ENCODE data around the gene DHRS7. TPM values are rescaled to one million over a fixed set of nuclear protein-coding genes. Genes with fewer than 3 reads are reported as not detected.

Gene DHRS7
- total and polyA plus RNA-seq, 2 of the 8 experiments (the other 6 are each of a cell fraction or from before 2014, with no cell fraction given), result 10.8 to 27.5 TPM

DNA sequence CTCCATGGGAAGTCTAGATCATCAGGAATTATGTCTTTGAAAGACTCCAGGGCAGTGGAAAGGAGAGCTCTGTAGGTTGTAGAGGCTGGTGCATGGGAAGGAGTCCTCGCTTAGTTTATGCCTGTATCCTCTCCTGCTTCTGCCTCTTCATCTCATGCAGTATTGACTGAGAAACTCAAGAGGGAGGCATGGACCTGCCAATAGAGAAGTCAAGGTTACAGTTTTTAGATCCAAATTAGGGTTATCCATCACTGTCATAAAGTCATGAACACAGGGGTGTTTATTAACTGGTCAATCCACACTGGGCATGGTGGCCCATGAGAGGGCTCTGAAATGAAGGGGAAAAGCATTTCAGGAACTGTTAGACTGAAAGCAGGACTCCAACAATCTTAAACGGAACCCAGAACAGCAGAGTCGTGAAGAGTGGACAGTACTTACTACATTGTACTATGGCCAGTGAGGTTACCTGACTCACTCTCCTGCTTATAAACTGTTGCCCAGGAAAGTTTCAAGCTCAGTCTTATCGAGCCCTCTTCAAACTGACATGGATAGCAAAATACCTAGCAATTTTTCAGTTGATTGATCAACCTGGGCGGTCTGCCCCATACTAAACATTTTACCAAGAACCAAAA is 30.1 kb upstream of the DHRS7 start (continued):
- TF ChIP-seq, protein P1, sequence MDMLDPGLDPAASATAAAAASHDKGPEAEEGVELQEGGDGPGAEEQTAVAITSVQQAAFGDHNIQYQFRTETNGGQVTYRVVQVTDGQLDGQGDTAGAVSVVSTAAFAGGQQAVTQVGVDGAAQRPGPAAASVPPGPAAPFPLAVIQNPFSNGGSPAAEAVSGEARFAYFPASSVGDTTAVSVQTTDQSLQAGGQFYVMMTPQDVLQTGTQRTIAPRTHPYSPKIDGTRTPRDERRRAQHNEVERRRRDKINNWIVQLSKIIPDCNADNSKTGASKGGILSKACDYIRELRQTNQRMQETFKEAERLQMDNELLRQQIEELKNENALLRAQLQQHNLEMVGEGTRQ (IDR thresholded peaks at IDR 0.05; ENCODE audit: low read length), result no peak
- no peak for TF ChIP-seq YY1 (IDR thresholded peaks at IDR 0.05; ENCODE audit: low read depth, low read length)
- peak; percentile 76 for TF ChIP-seq RAD21 (IDR thresholded peaks at IDR 0.05 in 1 of 2, conservative IDR thresholded peaks at IDR 0.05 in 1 of 2; ENCODE audit: low read depth in 2 of 2, low read length in 2 of 2)
- no peak for TF ChIP-seq POLR2AphosphoS5 (IDR thresholded peaks at IDR 0.05; ENCODE audit: low read depth, low read length)
- no peak for TF ChIP-seq PHF8 (conservative IDR thresholded peaks at IDR 0.05; ENCODE audit: low read depth, low read length)
- TF ChIP-seq BCL11A (IDR thresholded peaks at IDR 0.05; ENCODE audit: low read depth in 2 of 2, low read length in 2 of 2), result no peak
- TF ChIP-seq TAF1 (IDR thresholded peaks at IDR 0.05; ENCODE audit: low read depth, low read length), result no peak
